ENCODE data around the gene ADGRF5.

The ADGRF5 gene

GRCh38 chr6:46921731-46922130, at the start of gene ADGRF5:
Gene ADGRF5, minus strand, starts transcription at chr6:46921938. Its CDS starts 15,176 bp downstream, at chr6:46906762.
- DNase-seq: no peak

DNA sequence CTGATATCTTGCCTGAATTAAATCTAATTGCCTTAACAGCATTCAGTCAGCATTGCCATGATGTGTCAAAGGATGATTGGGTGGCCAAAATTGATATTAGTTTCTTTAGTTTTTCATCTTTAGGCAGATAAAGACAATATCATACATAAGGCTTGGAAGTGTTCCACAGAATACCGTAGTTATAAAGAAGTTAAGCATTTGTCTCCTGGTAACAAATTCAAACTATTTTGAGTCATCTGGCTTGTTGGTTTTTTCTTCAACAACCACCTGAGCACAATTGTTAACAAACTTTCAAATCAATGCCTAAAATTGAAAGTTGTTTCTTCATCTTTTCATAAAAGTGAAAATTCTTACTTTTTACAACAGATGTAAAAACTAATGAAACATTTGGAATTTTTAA, 47.5 kb upstream of the ADGRF5 start:
- DNase-seq: no peak

DNA sequence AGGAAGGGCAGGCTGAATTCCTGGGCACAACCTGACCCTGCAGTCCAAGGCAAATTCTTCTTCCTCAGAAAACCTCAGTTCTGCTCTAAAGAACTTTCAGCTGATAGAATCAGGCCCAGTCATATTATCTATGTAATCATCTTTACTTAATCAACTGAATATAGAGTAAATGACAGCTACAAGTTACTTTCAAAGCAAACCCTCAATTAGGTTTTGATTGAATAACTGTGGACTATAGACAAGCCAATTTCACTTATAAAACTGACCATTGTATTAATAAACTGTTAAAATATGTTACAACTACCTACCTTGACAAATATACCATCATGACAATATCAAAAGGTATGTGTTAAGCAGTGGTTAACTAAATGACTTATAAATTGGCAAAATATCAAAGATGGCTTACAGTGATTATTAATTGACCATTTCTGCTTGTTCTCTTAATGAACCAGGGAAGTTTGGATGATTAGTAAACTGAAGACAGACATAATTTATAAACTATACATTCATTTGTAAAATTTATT, 46.1 kb upstream of the ADGRF5 start:
- DNase-seq: no peak

- no peak for DNase-seq
Observed at GRCh38 chr6:46964716-46965519, 43.2 kb upstream of the ADGRF5 start.

GRCh38 chr6:46963626-46964025, 41.9 kb upstream of the ADGRF5 start:
- DNase-seq: no peak

DNA sequence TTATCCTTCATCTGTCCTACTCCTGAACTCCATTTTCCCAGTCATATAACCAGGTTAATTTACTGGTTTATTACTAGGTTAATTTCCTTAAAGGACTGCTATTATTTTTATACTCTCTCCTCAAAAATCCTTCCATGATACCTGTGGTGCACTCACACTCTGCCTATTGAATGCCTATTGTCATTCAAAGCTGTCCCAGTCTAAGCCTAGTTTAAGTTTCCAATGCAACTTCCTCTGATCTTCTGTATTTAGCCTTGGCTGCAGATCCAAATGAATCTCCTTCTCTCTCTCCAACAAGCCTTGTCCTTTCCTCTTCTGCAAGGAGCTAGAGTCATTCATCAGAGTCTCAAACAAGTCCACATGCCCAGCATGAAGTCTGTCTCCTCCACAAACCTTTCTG, 41.3 kb upstream of the ADGRF5 start:
- DNase-seq: no peak

DNA sequence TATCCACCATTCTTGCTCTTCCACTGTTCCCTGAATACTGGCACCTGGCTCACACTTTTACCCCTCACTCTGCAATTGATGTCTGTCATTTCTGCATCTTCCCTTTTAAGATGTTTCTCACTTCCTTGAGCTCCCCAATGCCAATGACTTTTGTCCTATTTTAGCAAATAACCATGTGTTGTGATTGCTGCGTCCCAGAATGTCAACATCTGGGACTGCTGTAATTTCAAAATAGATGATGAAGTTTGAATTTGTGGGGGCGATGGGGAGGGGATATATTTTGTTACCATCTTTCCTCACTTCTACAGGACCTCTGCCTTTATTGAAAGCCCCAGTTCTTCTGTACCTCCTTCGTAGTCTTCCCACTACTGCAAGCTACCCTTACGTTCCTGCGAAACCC, 40.0 kb upstream of the ADGRF5 start:
- no peak for DNase-seq

GRCh38 chr6:46961232-46961631, 39.5 kb upstream of the ADGRF5 start:
- no peak for DNase-seq

- DNase-seq: no peak
Observed at GRCh38 chr6:46959419-46959818, 37.7 kb upstream of the ADGRF5 start.

DNA sequence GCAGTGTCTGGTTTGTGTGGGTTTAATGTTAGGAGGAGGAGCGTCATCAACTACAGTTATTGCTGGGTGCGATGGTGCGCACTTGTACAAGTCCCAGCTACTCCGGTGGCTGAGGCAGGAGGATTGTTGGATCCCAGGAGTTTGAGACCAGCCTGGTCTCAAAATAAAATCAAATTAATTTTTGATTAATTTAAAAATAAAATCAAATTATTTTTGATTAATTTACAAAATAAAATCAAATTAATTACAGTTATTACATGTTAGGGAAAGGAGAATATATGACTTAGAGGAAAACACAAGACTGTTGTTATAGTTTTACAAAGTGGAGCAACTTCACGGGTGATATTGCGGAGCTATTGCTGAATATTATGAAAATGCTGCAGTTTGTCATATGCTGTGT, 34.7 kb upstream of the ADGRF5 start:
- no peak for DNase-seq

DNA sequence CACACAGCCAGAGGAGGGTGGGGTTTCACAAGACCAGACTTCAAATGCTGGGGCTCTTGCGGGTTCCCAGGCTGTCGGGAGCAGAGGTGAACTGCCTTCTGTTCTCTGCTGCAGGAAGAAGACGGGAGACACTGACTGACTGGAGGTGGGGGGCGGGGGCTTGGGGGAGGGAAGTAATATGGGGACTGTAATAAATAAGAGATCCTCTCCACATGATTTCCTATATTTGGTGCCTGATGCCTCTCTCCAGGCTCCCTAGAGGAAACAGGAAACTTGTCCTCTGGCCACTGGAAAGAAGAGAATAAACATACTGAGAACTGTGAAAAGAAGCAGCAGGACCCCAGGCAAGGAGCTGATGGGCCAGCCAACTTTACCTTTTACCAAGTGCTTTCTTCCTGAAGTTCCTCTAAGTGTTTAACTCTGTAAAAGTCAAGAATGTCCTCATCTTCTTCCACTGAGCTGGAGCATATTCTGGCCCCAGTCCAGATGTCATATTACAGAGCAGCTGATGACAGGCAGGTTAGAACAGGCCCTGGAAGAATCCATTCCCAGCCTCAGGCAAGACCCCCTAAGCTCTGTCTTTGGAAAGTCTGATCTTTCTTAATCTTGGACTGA, 33.2 kb upstream of the ADGRF5 start:
- no peak for DNase-seq

- DNase-seq: no peak
Observed at GRCh38 chr6:46953921-46954320, 32.2 kb upstream of the ADGRF5 start.

- DNase-seq: no peak
Observed at GRCh38 chr6:46949632-46950280, 28.0 kb upstream of the ADGRF5 start.

DNA sequence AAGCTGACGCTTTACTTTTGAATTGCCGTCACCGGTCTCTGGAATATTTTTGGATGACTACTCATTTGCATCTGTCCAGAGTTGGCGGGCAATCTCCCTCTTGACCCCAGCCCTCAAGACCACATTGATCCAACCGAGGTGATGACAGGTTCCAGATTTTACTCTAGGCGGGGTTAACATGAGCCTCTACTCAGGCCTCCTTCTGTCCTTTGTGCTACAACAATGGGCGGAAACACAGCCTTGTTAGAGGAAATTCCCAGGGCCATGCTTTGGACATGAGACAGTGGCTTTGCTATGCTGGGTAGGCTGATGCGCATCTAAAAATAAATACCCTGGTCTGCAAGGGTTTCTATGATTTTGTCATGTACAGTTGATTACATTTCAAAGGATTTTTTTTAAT, 27.0 kb upstream of the ADGRF5 start:
- DNase-seq: no peak

DNA sequence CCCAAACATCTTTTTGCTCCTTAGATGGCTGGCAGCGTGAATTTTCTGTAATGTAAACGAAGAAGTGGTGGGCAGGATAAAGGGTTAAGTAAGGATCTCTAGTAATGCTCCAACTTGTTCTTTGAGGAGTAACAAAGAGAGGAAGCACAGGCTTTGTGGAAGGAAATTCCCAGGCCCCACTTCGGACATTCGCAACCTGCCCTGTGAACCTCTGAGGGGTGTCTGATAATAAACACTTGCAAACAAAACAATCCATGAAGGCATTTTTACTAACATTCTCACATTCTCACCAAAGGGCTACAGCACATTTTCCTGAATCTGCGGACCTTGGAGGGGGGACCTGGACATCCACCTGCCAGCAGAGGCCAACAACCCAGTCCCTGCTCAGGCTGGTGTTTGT, 25.8 kb upstream of the ADGRF5 start:
- no peak for DNase-seq

DNA sequence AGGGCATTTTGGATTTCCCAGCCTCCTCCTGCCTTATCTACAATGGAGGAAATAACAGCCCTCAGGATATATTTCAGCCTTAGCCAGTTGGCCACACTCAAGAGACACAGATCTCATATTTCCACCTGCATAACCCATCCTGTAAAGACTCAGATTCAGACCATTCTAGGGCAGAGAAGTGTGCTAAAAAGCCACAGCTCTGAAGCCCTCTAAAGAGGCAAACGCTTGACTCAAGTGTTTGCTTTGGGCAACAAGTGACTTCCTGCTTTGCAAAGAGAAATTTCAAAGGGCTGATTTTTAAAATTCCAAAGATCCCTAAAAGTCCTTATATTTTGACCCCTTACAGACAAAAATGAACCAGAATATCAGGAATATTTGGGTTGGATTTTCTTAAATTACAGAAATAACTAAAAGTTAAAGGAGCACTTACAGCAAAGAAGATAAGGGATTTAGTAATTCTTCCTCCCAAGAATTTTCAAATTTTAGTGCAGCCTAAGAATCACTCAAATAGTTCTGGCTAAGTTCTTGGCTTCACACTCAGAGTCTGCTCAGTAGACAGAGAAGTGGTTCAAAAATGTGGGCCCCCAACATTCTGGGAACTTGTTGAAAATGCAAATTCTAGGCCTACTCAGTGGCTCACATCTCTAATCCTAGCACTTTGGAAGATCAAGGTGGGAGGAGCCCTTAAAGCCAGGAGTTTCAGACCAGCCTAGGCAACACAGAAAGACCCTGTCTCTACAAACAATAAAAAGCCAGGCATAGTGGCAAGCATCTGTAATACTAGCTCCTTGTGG, 18.9 kb upstream of the ADGRF5 start:
- DNase-seq: no peak

- no peak for DNase-seq
Observed at GRCh38 chr6:46937642-46938041, 15.9 kb upstream of the ADGRF5 start.

DNA sequence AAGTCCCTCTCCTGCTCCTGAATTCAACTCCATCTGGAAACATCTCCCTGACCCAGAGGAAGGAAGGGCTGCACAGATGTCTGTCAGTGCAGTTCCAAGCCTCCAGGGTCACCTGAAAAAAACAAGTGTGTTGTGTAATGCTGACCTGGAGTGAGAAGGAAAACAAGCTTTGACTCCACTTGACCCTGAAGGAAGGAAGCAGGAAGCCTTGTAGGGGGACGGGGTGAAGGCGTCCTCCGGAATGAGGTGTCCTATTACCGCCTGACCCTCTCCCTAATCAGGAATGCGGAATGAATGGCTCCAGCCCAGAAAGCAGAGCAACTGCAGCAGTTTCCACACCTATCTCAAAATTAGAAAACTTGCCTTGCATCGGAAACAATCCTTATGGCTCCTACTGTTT, 13.9 kb upstream of the ADGRF5 start:
- no peak for DNase-seq

DNA sequence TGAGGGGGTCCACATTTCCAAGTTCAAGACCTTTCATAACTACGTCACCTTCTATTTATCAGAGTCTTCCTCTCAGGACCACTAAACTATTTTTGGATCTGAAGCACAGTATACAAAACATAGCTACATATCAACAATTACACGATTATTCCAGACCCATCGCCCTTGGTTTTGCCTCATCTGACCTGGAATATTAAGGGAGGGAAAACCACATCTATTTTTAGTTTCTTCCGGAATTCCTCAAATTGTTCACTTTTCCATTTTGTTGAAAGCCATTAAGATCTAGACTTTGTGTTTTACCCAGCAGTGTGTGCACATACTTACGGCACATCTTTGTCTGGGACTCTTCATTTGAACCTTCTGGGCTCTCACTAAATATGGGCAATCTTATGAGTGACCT, 12.0 kb upstream of the ADGRF5 start:
- DNase-seq: no peak

DNA sequence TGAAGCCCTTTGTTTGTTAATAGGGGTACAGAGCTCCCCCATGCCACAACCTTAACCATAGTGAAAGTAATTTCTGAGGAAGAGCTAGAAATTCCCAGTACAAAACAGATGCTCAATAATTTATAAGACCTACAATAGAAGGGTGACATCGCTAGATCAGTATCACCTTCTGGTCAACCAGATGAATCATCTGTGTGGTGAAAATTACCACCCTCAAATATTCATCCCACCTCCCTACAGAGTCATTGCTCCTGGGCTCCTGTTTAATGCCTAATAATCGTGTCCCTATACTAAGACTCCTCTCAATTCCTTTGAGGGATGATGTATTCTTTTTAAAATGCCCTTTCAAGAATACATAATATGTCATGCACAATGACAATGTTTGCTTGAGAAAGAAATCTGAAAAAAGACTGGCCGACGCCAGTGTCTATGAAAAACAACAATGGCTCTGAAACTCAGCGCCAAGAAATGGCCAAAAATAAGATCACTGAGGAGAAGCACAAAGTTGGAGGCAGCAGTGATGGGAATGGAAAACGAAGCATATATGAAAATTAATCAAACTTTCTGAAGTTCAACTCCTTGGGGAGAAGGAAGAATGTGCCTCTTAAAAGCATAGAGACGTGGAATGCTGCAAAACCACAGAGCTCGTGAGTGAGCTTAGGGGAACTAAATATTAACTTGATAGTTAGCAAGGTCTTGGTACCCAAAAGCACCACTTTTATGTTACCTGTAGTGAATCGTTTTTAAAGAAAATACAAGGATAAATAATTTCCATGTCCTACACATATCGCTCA, 11.0 kb upstream of the ADGRF5 start:
- no peak for DNase-seq

- no peak for DNase-seq
Observed at GRCh38 chr6:46931416-46931815, 9.7 kb upstream of the ADGRF5 start.

- DNase-seq: no peak
Observed at GRCh38 chr6:46930331-46930730, 8.6 kb upstream of the ADGRF5 start.

Measured in activated CD4-positive, CD25-positive, alpha-beta regulatory T cell (primary cell).